Measurements from ENCODE around the gene LTBP3.

- no peak for TF ChIP-seq CTCF (IDR thresholded peaks at IDR 0.05)
- no peak for TF ChIP-seq EP300 (IDR thresholded peaks at IDR 0.05; ENCODE audit: low read depth)
Measured at GRCh38 chr11:65574811-65575567, 16.8 kb upstream of the LTBP3 start.

All from transverse colon (tissue), 3 donors.